ENCODE data around the gene AEN.

DNA sequence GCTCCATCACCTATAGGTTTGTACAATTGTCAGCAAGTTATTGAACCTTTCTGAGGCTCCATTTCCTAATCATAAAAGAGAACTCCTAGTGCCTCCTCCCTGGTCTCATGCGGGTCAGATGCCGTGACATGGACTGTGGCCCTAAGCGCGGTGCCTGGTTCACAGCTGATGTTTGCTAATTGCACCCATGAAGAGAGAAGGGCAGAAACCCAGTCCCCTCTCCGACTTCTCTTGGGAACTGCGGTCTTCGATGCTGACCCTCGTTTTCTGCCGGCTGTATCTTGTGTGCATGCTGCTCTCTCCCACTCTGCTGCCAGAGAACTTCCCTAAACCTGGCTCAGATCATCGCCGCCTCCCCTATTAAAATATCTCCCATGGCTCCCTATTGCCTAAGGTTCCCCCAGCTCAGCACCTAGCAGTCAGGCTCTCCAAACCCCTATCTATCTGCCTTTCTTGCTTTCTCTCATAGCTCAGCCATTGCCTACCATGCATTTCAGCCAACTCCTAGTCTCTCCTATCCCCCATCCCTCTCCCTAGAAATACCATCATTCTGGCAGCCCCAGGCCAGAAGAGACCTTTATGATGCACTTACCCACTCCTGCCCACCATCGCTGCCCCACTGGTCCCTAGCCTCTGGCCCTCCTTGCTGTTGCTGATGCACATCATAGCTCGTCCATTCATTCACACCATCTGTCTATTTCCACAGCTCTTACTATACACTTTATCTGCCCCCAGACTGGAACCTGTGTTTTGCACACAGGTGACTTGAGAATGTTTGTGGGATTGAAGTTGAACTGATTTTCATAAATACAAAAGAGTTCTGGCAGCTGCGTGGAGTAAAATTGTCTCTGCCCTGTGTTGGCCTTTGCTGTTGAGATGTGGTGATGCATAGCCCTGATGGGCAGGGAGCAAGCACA, 24.3 kb downstream of the AEN start:
- TF ChIP-seq POLR2A (IDR thresholded peaks at IDR 0.05) (no peak), POLR2AphosphoS5 (IDR thresholded peaks at IDR 0.05) (no peak), EP300 (IDR thresholded peaks at IDR 0.05) (no peak)
- TF ChIP-seq, protein P1, sequence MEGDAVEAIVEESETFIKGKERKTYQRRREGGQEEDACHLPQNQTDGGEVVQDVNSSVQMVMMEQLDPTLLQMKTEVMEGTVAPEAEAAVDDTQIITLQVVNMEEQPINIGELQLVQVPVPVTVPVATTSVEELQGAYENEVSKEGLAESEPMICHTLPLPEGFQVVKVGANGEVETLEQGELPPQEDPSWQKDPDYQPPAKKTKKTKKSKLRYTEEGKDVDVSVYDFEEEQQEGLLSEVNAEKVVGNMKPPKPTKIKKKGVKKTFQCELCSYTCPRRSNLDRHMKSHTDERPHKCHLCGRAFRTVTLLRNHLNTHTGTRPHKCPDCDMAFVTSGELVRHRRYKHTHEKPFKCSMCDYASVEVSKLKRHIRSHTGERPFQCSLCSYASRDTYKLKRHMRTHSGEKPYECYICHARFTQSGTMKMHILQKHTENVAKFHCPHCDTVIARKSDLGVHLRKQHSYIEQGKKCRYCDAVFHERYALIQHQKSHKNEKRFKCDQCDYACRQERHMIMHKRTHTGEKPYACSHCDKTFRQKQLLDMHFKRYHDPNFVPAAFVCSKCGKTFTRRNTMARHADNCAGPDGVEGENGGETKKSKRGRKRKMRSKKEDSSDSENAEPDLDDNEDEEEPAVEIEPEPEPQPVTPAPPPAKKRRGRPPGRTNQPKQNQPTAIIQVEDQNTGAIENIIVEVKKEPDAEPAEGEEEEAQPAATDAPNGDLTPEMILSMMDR (IDR thresholded peaks at IDR 0.05) = no peak
